T-helper 2 cell (primary cell): ENCODE results near the gene ZNF595.
"Not testable (repeated sequence)": the region's sequence is repeated elsewhere in the genome, so short reads cannot be mapped to it uniquely, and the experiment has no call there.

ENCODE experiments used
- DNase-seq, 5 experiments: peaks; one replicate each; pipeline versions ENCODE4 v3.0.0 to v3.0.0-alpha.2; 2012 to 2022
- total RNA-seq, 2 donors: gene quantifications; one replicate each; lab custom pipeline; 2026; lab: John Stamatoyannopoulos, UW

ZNF595 gene
- 0.88 to 1.6 reads per million in 2 donors for total RNA-seq

GRCh38 chr4:52804-53479, at the start of gene ZNF595:
Gene ZNF595 (plus strand): TSS chr4:53321. CDS start chr4:53489, 168 bp downstream.
- DNase-seq: peak in 2 of 5 experiments; percentile 9 to 15

- DNase-seq: peak in 1 of 5 experiments; percentile 9
Measured at GRCh38 chr4:9937-10870, 42.9 kb upstream of the ZNF595 start.

- not testable (repeated sequence) for DNase-seq
Measured at GRCh38 chr4:11095-11815, 41.9 kb upstream of the ZNF595 start.

- DNase-seq: peak in 2 of 5 experiments; percentile 25 to 50
Measured at GRCh38 chr4:11816-12417, 41.2 kb upstream of the ZNF595 start.

GRCh38 chr4:18128-18527, 35.0 kb upstream of the ZNF595 start:
- DNase-seq: not testable (repeated sequence)

- not testable (repeated sequence) for DNase-seq
Measured at GRCh38 chr4:18589-18988, 34.5 kb upstream of the ZNF595 start.

- DNase-seq: not testable (repeated sequence)
Measured at GRCh38 chr4:22882-23281, 30.2 kb upstream of the ZNF595 start.

GRCh38 chr4:24359-24758, 28.8 kb upstream of the ZNF595 start:
- DNase-seq: not testable (repeated sequence)

GRCh38 chr4:27501-27900, 25.6 kb upstream of the ZNF595 start:
- not testable (repeated sequence) for DNase-seq

- not testable (repeated sequence) for DNase-seq
Measured at GRCh38 chr4:28767-29542, 24.2 kb upstream of the ZNF595 start.

- DNase-seq: not testable (repeated sequence)
Measured at GRCh38 chr4:33314-33713, 19.8 kb upstream of the ZNF595 start.

- not testable (repeated sequence) for DNase-seq
Measured at GRCh38 chr4:36559-37415, 16.3 kb upstream of the ZNF595 start.

- DNase-seq: not testable (repeated sequence)
Measured at GRCh38 chr4:38202-38601, 14.9 kb upstream of the ZNF595 start.

GRCh38 chr4:43375-43774, 9.7 kb upstream of the ZNF595 start:
- DNase-seq: not testable (repeated sequence)

GRCh38 chr4:51253-51652, 1.9 kb upstream of the ZNF595 start:
- not testable (repeated sequence) for DNase-seq

GRCh38 chr4:51655-52277, 1.4 kb upstream of the ZNF595 start:
- peak in 1 of 5 experiments; percentile 56 for DNase-seq

GRCh38 chr4:53521-53920, 400 bp downstream of the ZNF595 start:
- not testable (repeated sequence) for DNase-seq

GRCh38 chr4:64733-65132, 11.6 kb downstream of the ZNF595 start:
- not testable (repeated sequence) for DNase-seq

GRCh38 chr4:71830-72229, 18.7 kb downstream of the ZNF595 start:
- no peak for DNase-seq

- DNase-seq: no peak
Measured at GRCh38 chr4:85951-86350, 32.8 kb downstream of the ZNF595 start.
